Esophagus squamous epithelium (tissue), 5 donors: Measurements from ENCODE around the gene RAMACL. TPM values are rescaled to one million over a fixed set of nuclear protein-coding genes. Genes with fewer than 3 reads are reported as not detected.
"Not testable (repeated sequence)": the region's sequence is repeated elsewhere in the genome, so short reads cannot be mapped to it uniquely, and the experiment has no call there.

ENCODE experiments used
- DNase-seq: peaks from one replicate; lab custom pipeline; 2025; lab: John Stamatoyannopoulos, UW
- H3K27ac ChIP-seq, 4 donors: fragments of 200-600 bp; sonication (generic); one replicate each; pipeline ENCODE4 v1.5.1; 2016 to 2019; ENCODE audit warnings: mild to moderate bottlenecking in 1 of 4
- H3K27me3 ChIP-seq, 4 donors: fragments of 200-600 bp; sonication (generic); 1 replicate in 3 of 4; 2 replicates in 1 of 4; pipeline versions ENCODE4 v1.5.1 to v1.6.0; 2017 to 2021; ENCODE audit warnings: antibody characterized with exemption in 1 of 4
- H3K36me3 ChIP-seq, 3 donors: fragments of 200-600 bp; sonication (generic); one replicate each; pipeline ENCODE4 v1.5.1; 2016 to 2019
- H3K4me1 ChIP-seq, 3 donors: fragments of 200-600 bp; sonication (generic); one replicate each; pipeline ENCODE4 v1.5.1; 2017 to 2019
- H3K4me3 ChIP-seq, 4 donors: fragments of 200-600 bp; sonication (generic); 1 replicate in 3 of 4; 2 replicates in 1 of 4; pipeline ENCODE4 v1.5.1; 2016 to 2019; ENCODE audit warnings: mild to moderate bottlenecking in 2 of 4, moderate library complexity in 1 of 4
- H3K9me3 ChIP-seq, 3 donors: fragments of 200-600 bp; sonication (generic); one replicate each; pipeline ENCODE4 v1.5.1; 2016 to 2019
- CTCF ChIP-seq, 6 experiments: fragments of 450-650 bp in 4 of 6; fragments of 200-600 bp in 2 of 6; sonication (generic) in 2 of 6; IDR thresholded peaks; one replicate each; pipeline ENCODE4 v1.5.1; 2016 to 2019; ENCODE audit warnings: antibody characterized with exemption in 6 of 6, mild to moderate bottlenecking in 4 of 6, moderate library complexity in 4 of 6
- POLR2A ChIP-seq, 4 donors: fragments of 450-650 bp; IDR thresholded peaks; one replicate each; pipeline ENCODE4 v1.6.1; 2017; ENCODE audit warnings: antibody characterized with exemption in 4 of 4, mild to moderate bottlenecking in 4 of 4, moderate library complexity in 3 of 4
- WGBS, 2 donors: methylation state at CpG; one replicate each; pipeline ENCODE4 v1.1.5; 2018; 5-methylcytosine and 5-hydroxymethylcytosine counted together
- intact Hi-C: fragments of 100-400 bp; cut with DNase I; formaldehyde crosslinking; loops from one replicate; pipeline ENCODE4 v1.15.0; 2022
- total RNA-seq, 4 donors: library from RNA; depleted of rRNA; stranded (reverse); fragments of >200 nt; gene quantifications; one replicate each; pipeline ENCODE4 v1.1.0, GENCODE V29; 2016
- donor health status: DM: yes; HTN: yes; CAD: no.

Gene RAMACL
- 1 to 10 TPM in 3 of 4 donors, under 1 TPM in 1; 0.99 to 2.7 (median 1.3) TPM for total RNA-seq

- no peak within 1 kb of the TSS for H3K4me3 ChIP-seq
- TF ChIP-seq CTCF (IDR thresholded peaks at IDR 0.05) (no peak), POLR2A (IDR thresholded peaks at IDR 0.05) (no peak)
- H3K4me1 ChIP-seq, result peaks cover 15 to 33% (median 19%) of the 10 kb centered on the region in 3 donors
- DNase-seq, result no peak
- no peaks in the 10 kb centered on the region for H3K36me3 ChIP-seq
- intact Hi-C loops, result no loop called here
- 99 to 100% methylated on average over 3 to 9 of the region's 9 CpGs for WGBS, 2 donors
- H3K27ac ChIP-seq, result no peak within 1 kb of the TSS
- H3K9me3 ChIP-seq, result no peaks in the 10 kb centered on the region
- no peaks in the 10 kb centered on the region for H3K27me3 ChIP-seq
Observed at GRCh38 chr6:166586424-166587156, at the start of gene RAMACL. Gene RAMACL (minus strand): TSS chr6:166586678. CDS start chr6:166586477, 201 bp downstream.

- no peak overlapping the region for H3K27ac ChIP-seq
Observed at GRCh38 chr6:166635013-166635970, 48.8 kb upstream of the RAMACL start.

GRCh38 chr6:166634581-166634980 is 48.1 kb upstream of the RAMACL start:
- H3K27ac ChIP-seq, DNase-seq, H3K36me3 ChIP-seq, H3K9me3 ChIP-seq, intact Hi-C loops, H3K4me3 ChIP-seq: not testable (repeated sequence)
- 91 to 93% methylated on average over 4 of the region's 4 CpGs for WGBS, 2 donors
- peaks cover 0 to 20% (median 0%) of the 10 kb centered on the region in 4 donors for H3K27me3 ChIP-seq
- H3K4me1 ChIP-seq, result peaks cover 4 to 20% (median 12%) of the 10 kb centered on the region in 3 donors

More at GRCh38 chr6:166635013-166635970, 48.8 kb upstream of the RAMACL start:
- TF ChIP-seq CTCF (IDR thresholded peaks at IDR 0.05) (no peak), POLR2A (IDR thresholded peaks at IDR 0.05) (no peak)
- no peak for DNase-seq
- Histone ChIP-seq H3K4me1 (peaks cover 4 to 26% (median 19%) of the 10 kb centered on the region in 3 donors), H3K4me3 (no peak overlapping the region), H3K27me3 (peaks cover 0 to 13% (median 0%) of the 10 kb centered on the region in 4 donors), H3K36me3 (no peaks in the 10 kb centered on the region), H3K9me3 (no peaks in the 10 kb centered on the region)
- 80 to 91% methylated on average over 14 to 16 of the region's 20 CpGs for WGBS, 2 donors
- intact Hi-C loops, result no loop called here

GRCh38 chr6:166633732-166634535 is 47.5 kb upstream of the RAMACL start:
- no peak for TF ChIP-seq CTCF (IDR thresholded peaks at IDR 0.05)
- no peak for TF ChIP-seq POLR2A (IDR thresholded peaks at IDR 0.05)
- WGBS, 2 donors, result 65 to 66% methylated on average over 26 of the region's 26 CpGs
- Histone ChIP-seq H3K4me1 (peaks cover 5 to 22% (median 12%) of the 10 kb centered on the region in 3 donors), H3K36me3 (no peaks in the 10 kb centered on the region), H3K27me3 (peaks cover 0 to 27% (median 0%) of the 10 kb centered on the region in 4 donors), H3K9me3 (no peaks in the 10 kb centered on the region), H3K4me3 (no peak overlapping the region), H3K27ac (peak overlapping the region in 2 of 4 donors; percentile 8 to 10)
- no peak for DNase-seq
- intact Hi-C loops, result no loop called here

GRCh38 chr6:166632731-166633130 is 46.3 kb upstream of the RAMACL start:
- Histone ChIP-seq H3K36me3 (no peaks in the 10 kb centered on the region), H3K4me1 (peaks cover 16 to 34% (median 23%) of the 10 kb centered on the region in 3 donors), H3K27ac (no peak overlapping the region), H3K4me3 (no peak overlapping the region), H3K27me3 (peaks cover 0 to 27% (median 0%) of the 10 kb centered on the region in 4 donors), H3K9me3 (no peaks in the 10 kb centered on the region)
- TF ChIP-seq CTCF (IDR thresholded peaks at IDR 0.05) (no peak), POLR2A (IDR thresholded peaks at IDR 0.05) (no peak)
- intact Hi-C loops, result no loop called here
- WGBS, 2 donors, result 93 to 94% methylated on average over 11 of the region's 11 CpGs
- DNase-seq, result no peak
